HG03565 (cell line): ENCODE measurements around the gene PPP1CA.

Experiments
- ATAC-seq: cut with Tn5 transposase; IDR thresholded peaks from one replicate; pipeline ENCODE4 v1.9.1; 2021; ENCODE audit warnings: mild to moderate bottlenecking, moderate library complexity; ENCODE audit not compliant: unreplicated experiment

The PPP1CA gene

DNA sequence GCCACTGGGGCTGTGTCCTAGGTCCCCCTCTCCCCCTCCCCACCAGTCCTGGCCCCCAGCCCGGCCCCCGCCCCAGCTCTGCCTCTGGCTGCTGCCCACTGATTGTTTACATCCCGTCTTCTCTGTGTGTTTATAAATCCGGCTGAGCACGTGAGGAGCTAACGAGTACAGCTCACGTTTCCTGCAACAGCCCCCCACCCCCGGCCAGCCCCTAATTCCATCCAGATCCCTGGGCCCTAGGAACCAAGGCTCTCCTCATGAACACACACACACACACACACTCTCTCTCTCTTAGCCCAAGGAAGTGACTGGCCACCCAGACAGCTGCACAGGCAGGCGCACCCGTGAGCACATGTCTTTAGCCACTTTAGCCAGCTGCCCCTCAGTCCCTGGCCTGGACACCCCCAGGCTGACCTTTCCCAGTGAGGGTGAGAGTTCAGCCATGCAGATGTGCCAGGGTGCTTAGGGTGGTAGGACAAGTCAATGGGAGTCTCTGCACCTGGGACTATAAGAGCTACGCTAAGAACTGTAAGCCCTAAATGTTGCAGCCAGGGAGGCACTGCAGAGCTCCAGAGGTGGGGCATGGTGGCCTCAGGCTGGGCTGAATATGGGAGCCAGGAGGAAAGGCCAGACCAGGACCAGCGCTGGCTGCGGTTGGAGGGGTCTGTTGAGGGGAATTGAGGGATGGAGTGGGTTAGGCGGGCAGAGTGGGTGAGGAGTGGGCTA lies 31.1 kb downstream of the PPP1CA start:
- ATAC-seq, result no peak

GRCh38 chr11:67369801-67370284 lies 31.8 kb downstream of the PPP1CA start:
- no peak for ATAC-seq

- no peak for ATAC-seq
Measured at GRCh38 chr11:67369275-67369674, 32.4 kb downstream of the PPP1CA start.

DNA sequence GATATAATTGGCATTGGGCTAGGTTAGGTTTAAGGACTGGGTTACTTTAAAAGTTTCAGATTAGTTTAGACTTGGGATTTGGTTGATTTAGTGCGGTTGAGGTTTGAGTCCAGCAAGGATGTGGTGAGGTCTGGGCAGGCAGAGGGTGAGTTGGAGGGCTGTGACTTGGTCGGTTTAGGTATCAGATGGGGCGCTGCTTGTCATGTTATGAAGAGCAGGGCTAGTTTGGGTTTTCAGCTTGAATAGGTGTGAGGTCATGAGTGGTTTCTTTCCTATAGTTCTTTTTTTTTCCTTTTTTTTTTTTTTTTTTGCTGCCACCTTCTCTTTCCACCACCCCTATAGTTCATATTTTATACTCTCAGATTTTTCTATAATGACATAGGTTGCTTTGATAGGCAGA lies 33.0 kb downstream of the PPP1CA start:
- ATAC-seq, result no peak

DNA sequence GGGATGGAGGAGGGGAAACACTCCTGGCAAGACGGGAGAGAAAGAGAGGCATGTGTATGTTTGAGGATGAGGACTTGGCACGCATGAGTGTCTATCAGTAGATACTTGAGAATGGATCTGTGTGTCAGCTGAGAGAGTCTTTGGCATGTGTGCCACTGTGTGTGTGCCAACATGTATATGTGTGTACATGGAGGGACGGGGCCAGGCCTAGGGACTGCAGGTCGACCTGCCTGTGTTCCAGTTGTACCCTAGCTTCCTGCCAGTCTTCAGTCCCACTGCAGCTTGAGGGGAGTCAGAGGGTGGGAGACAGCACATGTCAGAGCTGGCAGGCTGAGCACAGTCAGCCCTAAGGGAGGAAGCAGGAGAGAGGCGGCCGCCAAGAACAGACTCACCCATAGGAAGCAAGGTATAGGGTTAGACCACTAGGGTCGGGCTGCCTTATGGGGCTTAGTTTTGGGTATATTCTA lies 33.9 kb downstream of the PPP1CA start:
- no peak for ATAC-seq

DNA sequence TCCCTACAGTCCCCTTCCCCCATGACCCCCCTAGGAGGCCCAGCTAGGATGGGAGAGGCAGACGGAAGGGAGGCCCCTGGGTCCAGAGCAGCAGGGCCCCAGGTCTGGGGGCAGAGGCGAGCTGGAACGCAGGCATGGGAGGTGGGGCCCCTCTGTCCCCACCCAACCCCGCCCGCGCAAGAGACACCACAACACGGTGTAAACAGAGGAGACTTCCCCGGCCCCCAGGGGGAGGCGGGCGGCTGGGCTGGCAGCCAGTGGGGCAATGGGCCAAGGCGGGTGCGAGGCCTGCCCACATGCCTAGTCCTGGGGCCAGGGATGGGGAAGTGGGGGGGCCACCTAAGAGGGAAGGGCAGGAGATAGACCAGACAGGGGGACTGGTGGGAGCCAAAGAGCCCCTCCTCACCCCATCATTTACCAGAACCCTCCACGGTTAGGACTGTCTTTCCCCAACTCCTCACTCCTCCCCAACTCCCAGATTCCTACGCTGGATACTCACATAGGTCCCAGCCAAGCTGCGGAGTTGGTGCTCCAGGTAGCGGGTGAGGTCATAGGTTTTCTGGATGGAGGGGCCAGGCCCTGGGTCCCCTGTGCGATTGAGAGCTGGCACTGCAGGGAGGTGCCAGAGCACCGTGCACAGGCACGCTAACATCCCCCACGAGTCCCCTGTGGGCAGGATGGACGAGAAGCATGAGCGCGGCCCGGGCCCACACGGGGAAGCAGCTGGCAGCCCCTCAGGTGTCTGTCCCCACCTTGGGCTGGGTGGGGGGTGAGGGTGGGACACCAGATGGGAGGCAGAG lies 34.5 kb downstream of the PPP1CA start:
- no peak for ATAC-seq

DNA sequence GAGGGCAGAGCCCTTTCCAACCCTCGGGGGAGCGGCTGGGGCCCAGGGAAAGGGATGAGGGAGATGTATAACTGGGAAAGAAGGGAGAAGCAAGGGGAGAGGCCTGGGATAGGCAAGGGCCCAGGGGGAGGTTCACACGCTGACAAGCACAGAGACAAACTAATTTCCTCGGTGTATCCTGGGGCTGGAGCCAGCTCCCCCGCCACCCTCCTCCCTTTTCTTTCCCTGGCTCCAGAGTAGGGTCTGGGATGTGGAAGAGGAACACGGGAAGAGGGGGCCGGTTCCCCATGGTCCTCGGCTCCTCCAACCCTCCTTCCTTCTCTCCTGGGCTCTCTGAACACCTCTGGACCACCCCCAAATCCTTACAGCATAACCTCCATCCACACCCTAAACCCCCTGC lies 35.1 kb downstream of the PPP1CA start:
- ATAC-seq, result no peak

- no peak for ATAC-seq
Measured at GRCh38 chr11:67365736-67366444, 35.8 kb downstream of the PPP1CA start.

DNA sequence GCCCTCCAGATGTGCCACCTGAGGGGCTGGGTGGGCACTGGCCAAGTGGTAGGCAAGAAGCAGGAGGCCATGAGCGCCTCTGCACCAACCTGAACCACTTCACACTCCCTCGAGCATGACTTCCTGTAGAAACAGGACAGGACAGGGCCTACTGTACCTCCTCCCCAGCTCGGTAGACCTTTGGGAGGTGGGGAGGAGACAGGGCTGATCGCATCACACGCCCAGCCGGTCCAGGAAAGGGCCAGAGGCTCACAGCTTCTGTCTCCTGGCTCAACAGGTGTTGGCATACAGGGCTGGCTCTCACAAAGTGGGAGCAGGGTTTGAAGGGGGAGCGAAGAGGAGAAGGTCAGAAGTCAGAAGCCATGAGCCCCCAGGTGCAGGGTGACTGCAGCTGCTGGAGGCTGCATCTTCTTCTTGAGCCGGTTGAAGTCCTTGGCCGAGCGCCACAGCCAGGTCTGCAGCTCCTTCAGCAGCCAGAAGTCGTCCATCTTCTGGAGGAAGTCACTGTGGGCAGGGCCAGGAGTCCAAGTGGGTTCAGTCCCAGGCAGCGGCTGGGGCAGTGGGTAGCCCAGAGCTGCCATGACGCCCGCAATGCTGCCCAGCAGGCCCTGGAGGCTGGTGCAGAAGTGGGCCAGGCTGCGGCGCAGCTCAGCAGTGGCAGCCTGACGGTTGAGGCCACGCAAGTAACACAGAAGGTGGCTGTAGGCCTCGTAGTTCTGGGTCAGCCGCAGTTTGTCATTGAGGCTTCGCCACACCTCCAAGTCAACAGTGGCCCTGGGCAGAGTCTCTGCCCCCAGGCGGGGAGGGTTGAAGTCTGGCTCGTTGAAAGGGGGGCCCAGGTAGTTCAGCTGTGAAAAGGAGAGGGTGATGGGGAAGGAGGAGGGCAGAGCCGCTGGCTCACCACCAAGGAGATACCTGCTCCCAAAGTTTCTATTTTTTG lies 36.6 kb downstream of the PPP1CA start:
- no peak for ATAC-seq

GRCh38 chr11:67364169-67364568 lies 37.5 kb downstream of the PPP1CA start:
- no peak for ATAC-seq

DNA sequence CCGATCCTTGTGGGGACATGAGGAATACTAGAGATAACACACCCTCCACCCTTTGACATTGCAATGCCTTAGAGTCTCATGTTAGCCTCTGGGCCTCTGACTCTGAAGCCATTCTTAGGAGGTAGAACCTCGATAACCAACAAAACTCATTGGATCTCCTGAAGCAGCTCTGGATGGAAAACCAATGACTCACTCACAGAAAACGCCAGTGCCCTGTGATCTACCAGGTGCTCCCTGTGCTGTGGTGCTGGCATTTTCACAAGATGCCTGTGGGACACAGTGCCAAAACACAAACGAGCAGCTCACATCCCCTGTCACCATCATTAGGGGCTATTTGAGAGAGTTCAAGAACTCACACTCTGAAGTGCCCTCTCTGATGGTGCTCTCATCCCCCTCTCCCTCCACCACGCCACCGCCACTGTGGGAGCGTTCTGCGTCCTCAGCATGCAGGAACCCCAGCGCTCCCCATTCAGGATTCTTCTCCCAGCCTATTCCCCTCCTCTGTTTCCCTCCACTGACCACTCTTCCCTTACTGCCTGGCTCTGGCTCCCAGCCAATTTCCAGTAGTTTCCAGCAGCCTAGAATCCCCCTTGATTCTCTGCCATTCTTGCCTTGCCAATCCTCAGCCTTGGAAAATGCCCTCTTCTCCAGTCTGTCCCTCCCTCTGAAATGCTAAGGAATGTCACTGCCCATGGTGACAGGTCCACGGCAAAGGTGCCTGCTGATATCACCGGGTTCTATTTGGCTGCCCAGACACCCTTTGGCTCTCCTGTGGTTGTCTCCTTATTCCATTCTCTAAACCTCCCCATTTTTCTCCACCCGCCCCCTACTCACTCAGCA lies 43.6 kb downstream of the PPP1CA start:
- ATAC-seq, result no peak

DNA sequence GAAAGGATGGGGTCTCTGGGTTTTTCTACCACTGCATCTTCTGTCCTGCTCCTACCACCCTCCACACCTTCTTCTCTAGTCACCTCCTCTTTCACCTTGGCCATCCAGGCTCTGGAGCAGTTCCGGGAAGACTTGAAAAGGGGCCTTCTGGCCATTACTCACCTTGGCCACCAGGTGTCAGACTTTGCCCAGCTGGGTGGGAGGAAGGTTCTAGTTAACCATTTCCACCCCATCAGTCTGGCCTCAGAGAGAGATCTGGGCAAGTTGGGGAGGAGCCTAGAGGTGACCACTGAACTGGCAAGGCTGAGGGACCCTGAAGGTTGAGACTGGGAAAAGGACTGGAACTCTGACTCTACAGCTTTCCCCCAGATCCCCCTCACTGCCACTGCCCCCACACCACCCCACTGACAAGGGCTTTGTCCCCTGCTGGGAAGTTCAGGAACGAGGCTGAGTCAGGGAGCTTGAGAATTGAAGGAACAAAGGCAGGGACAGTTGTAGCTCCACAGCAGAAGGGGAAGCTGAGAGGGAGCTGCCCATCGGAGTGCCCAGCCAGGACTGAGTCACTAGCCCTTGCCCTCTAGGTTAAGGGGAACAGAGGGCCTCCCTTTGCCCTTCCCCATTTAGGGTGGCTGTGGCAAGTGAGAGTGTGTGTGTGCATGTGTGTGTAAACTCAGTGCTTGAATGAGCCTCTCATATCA lies 44.6 kb downstream of the PPP1CA start:
- ATAC-seq, result no peak

DNA sequence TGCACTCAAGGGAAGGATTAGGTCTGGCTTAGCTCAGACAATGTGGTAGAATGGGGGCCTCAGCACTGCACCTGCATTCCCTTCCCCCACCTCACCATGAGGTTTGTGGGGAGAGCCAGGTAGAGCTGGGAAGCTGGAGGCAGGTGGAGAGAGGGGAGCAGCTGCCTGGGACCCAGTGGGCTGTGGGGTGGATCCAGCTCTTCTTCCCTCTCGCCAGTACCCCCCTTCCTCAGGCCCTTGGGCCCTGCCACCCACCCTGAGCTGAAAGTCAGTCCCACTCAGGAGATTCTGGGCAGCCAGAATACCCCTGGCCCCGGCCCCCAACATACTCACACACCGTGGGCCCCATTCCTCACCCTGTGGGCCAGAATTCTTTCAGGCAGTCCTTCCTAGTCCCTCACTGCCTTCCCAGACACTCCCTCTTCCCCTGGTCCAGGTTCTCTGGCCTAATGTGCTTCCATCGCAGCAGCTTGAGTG lies 45.2 kb downstream of the PPP1CA start:
- no peak for ATAC-seq

GRCh38 chr11:67355794-67356386 lies 45.8 kb downstream of the PPP1CA start:
- ATAC-seq, result no peak

DNA sequence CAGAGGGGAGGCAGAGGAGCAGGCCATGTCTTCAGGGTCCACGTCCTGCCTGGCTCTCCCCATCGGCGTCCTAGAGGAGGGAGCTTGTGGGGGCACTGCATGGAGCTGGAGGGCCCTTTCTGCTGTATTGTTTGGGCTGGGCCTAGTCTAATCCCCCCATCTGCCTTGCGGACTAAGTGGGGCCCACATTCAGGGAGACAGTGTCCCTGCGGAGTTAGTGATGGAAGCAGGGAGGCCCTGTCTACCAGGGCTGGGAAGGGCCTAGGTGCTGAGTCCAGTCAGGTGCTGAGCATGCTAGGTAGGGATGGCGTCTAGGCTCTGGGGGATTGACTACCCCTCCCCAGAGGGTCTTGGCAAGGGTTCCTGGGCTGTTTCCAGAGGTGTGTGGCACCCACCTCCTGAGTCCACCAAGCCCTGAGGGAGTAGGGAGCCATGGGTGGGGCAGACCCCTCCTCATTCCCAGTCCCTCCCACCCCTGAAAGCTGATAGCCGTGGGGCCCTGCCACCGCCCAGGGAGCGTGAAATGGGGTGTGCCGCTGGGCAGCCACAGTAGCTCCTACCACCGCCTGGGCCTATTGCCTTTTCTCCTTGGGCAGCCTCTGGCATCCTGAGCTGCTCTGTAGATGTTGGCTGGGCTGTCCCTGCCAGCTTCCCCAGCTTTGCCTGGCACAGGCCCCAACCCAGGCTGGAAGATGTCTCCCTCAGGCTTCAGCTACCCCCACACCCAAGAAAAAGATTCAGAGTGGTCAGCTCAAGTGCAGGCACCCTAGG lies 46.5 kb downstream of the PPP1CA start:
- no peak for ATAC-seq

GRCh38 chr11:67354075-67355022 lies 47.3 kb downstream of the PPP1CA start:
- no peak for ATAC-seq
